Stimulated activated CD4-positive, alpha-beta T cell treated with anti-CD3 and anti-CD28 coated beads, Interleukin-12 subunit alpha, Interleukin-12 subunit beta, amount 100 ng/mL, for 4 hours (primary cell): Measurements from ENCODE around the gene TRERF1.

Experiments
- DNase-seq: peaks from one replicate; pipeline ENCODE4 v3.0.0-alpha.2; 2020

The TRERF1 gene

DNA sequence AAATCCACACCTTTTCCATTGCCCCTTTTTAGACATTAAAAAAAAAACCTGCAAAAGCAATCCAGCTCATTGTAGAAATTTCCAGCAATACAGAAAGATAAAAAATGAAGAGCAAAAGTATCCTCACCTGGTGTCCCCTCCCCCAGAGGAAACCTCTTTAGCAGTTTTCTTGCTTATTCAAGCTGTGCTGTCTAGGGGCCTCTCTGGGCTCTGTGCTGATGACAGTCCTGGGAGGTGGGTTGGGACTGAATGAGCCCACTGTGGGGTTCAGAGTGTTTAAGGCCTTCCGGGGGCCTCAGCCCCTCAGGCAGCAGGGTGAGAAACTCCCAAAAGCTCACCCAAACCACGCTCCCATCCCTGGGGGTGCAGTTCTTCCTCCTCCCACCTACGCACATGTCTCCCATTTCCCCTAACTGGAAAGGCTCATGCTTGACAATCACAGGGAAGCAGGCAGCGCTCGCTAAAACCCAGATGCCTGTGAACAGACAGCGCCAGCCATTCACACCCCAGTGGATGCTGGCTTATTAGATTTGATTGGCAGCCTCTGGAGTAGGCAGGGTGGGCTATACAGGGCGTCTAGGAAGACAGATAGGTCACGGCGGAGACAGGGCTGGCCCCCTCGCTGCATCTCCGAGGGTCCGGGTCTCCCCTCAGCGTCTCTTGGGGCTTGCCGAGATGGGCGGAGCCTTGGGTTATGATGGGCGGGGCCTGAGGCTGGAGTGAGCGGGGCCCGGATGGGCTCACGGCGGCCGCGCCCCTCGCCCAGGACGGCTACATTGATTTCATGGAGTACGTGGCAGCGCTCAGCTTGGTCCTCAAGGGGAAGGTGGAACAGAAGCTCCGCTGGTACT lies 274.0 kb downstream of the TRERF1 start:
- peak; percentile 5 for DNase-seq

DNA sequence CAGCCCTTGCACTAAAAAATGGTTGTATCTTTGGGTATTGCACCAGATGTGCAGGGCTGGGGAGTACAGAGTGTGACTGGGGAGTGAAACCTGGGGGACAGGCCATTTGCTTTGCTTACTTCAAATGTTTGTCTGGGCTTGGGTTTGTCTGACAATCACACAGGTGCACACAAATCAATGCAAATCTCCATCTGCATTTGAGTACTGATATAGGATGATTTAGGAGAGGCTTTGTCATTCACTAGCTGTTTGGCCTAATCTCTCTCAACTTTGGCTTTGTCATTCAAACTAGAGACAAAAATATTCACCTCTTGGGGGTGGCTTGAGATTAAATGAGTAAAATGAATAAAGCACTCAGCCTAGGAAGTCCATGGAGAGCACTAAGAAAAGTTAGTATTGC lies 274.7 kb downstream of the TRERF1 start:
- DNase-seq = no peak

DNA sequence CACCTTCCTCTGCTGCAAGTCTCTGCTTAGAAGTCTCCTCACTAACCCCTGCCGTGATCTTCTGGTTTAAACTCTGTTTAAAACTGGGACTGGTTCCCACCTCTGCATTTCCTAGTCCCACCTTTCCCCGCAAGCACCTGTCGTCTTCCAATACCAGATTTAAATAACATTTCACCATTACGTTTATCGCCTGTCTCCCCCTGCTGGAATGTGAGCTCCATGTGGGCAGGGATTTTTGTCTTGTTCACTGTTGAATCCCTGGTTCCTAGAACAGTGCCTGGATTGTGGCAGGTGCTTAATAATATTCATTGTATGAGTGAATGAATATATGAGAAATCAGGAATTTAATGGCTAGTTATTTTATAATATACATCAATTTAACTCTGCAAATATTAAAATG lies 275.9 kb downstream of the TRERF1 start:
- DNase-seq = no peak
